Measurements from ENCODE around the gene TSPEAR. TPM values are rescaled to one million over a fixed set of nuclear protein-coding genes. Genes with fewer than 3 reads are reported as not detected.

TSPEAR gene
- total and polyA plus RNA-seq, 9 of the 15 experiments (the other 6 are each of a cell fraction or from before 2014, with no cell fraction given) = not detected

DNA sequence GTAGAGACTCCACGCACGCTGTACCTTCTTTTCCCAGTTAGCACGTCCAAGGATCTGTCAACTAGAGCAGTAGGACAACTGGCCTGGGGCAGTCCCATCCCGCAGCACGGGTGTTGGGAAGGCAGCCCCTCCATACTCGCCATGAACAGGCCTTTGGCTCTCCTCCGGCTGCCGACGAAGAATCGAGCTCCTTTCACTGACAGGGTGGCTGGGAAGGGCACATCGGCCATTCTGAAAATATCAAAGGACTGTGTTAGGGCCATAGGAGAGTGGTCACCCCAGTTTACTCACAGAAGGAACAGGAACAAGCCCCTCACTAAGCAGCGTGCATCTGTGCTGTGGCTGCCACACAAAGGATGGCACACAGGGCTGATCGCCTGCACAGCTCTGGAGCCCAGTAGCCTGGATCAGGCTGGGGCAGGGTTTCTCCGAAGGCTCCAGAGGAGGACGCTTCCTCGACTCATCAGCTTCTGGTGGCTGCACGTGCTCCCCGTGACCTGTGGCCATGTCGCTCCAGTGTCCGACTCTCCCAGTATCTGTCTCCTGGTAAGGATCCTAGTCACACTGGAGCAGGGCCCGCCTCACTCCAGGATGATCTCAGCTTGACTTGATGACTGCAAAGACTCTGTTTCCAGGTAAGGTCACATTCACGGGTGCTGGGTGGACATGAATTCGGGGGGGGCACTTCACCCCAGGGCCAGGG is 180.3 kb downstream of the TSPEAR start:
- Histone ChIP-seq H3K4me2 (ENCODE audit: insufficient read depth, low read length) (no peak overlapping the region), H3K27ac (ENCODE audit: extremely low read depth, low read depth, low read length) (no peak overlapping the region), H3K9ac (ENCODE audit: insufficient read depth in 1 of 2, low read depth in 2 of 2, low read length in 2 of 2) (no peak overlapping the region), H3K27me3 (ENCODE audit: control insufficient read depth in 2 of 2, insufficient read depth in 2 of 2, low read length in 2 of 2) (peaks cover 44 to 71% of the 10 kb centered on the region in 2 experiments), H3K36me3 (ENCODE audit: control insufficient read depth, insufficient read depth, low read length) (no peaks in the 10 kb centered on the region), H3K4me1 (replicated peaks in 1 of 2; ENCODE audit: control insufficient read depth in 2 of 2, insufficient read depth in 2 of 2, low read length in 2 of 2) (peaks cover 0 to 16% of the 10 kb centered on the region in 2 experiments; a peak in 2 of 5 replicates), H3K79me2 (ENCODE audit: control insufficient read depth, insufficient read depth, low read length) (no peaks in the 10 kb centered on the region), H4K20me1 (replicated peaks; ENCODE audit: control insufficient read depth, insufficient read depth, low read length) (peaks cover 18% of the 10 kb centered on the region; the same call in 1 of the 2 replicates), H2AFZ (ENCODE audit: low read depth, low read length) (no peak overlapping the region), H3K9me1 (ENCODE audit: control insufficient read depth, insufficient read depth, low read length) (no peaks in the 10 kb centered on the region), H3K9me3 (replicated peaks; ENCODE audit: control insufficient read depth, insufficient read depth, low read depth, low read length) (no peaks in the 10 kb centered on the region; the same call in 1 of the 2 replicates), H3K4me3 (no peak overlapping the region)
- in situ Hi-C loops (cut with MboI) = no loop called here
- no TSS peak for BruUV-seq (replicated peaks)
- ChIA-PET POLR2A (interaction anchor here (1.0 to 1.4 kb wide), 3 partner anchors 13 to 26 kb away, joined by 3 to 4 read pairs (median 3); no protein-coding TSS in a partner anchor), CTCF (ENCODE audit: low intra/inter-chr PET ratio) (no interaction called here)
- intact Hi-C loops (cut with micrococcal nuclease) = no loop called here
- FAIRE-seq (no peak), ATAC-seq (no peak), DNase-seq (ENCODE audit: extremely low read depth in 1 of 4, low spot score in 3 of 4) (no peak)
- under 1% methylated on average over 23 of the region's 23 CpGs for WGBS (ENCODE audit: insufficient coverage, low coverage, missing lambda C conversion rate)
- TF ChIP-seq MBD2 (IDR thresholded peaks at IDR 0.05; ENCODE audit: borderline replicate concordance, low read depth) (no peak), MYC (IDR thresholded peaks at IDR 0.05; ENCODE audit: low read depth, low read length) (no peak), MYC (CRISPR knock-in tag; IDR thresholded peaks at IDR 0.05; ENCODE audit: borderline replicate concordance, low read depth) (no peak), KLF6 (CRISPR knock-in tag; IDR thresholded peaks at IDR 0.05; ENCODE audit: borderline replicate concordance) (no peak), SAP30 (IDR thresholded peaks at IDR 0.05; ENCODE audit: borderline replicate concordance, insufficient read depth, low read depth, low read length, poor library complexity, severe bottlenecking) (no peak), L3MBTL2 (IDR thresholded peaks at IDR 0.05) (0 out of 2 replicates have a peak, but pooled peaks have one; percentile 18), BHLHE40 (IDR thresholded peaks at IDR 0.05; ENCODE audit: low read length) (peak; percentile 54), U2AF2 (optimal IDR thresholded peaks at IDR 0.05; ENCODE audit: low read depth, low read length) (no peak), EWSR1 (IDR thresholded peaks at IDR 0.05; ENCODE audit: borderline replicate concordance, low read depth, partially characterized antibody) (no peak)
- TF ChIP-seq, protein P1, sequence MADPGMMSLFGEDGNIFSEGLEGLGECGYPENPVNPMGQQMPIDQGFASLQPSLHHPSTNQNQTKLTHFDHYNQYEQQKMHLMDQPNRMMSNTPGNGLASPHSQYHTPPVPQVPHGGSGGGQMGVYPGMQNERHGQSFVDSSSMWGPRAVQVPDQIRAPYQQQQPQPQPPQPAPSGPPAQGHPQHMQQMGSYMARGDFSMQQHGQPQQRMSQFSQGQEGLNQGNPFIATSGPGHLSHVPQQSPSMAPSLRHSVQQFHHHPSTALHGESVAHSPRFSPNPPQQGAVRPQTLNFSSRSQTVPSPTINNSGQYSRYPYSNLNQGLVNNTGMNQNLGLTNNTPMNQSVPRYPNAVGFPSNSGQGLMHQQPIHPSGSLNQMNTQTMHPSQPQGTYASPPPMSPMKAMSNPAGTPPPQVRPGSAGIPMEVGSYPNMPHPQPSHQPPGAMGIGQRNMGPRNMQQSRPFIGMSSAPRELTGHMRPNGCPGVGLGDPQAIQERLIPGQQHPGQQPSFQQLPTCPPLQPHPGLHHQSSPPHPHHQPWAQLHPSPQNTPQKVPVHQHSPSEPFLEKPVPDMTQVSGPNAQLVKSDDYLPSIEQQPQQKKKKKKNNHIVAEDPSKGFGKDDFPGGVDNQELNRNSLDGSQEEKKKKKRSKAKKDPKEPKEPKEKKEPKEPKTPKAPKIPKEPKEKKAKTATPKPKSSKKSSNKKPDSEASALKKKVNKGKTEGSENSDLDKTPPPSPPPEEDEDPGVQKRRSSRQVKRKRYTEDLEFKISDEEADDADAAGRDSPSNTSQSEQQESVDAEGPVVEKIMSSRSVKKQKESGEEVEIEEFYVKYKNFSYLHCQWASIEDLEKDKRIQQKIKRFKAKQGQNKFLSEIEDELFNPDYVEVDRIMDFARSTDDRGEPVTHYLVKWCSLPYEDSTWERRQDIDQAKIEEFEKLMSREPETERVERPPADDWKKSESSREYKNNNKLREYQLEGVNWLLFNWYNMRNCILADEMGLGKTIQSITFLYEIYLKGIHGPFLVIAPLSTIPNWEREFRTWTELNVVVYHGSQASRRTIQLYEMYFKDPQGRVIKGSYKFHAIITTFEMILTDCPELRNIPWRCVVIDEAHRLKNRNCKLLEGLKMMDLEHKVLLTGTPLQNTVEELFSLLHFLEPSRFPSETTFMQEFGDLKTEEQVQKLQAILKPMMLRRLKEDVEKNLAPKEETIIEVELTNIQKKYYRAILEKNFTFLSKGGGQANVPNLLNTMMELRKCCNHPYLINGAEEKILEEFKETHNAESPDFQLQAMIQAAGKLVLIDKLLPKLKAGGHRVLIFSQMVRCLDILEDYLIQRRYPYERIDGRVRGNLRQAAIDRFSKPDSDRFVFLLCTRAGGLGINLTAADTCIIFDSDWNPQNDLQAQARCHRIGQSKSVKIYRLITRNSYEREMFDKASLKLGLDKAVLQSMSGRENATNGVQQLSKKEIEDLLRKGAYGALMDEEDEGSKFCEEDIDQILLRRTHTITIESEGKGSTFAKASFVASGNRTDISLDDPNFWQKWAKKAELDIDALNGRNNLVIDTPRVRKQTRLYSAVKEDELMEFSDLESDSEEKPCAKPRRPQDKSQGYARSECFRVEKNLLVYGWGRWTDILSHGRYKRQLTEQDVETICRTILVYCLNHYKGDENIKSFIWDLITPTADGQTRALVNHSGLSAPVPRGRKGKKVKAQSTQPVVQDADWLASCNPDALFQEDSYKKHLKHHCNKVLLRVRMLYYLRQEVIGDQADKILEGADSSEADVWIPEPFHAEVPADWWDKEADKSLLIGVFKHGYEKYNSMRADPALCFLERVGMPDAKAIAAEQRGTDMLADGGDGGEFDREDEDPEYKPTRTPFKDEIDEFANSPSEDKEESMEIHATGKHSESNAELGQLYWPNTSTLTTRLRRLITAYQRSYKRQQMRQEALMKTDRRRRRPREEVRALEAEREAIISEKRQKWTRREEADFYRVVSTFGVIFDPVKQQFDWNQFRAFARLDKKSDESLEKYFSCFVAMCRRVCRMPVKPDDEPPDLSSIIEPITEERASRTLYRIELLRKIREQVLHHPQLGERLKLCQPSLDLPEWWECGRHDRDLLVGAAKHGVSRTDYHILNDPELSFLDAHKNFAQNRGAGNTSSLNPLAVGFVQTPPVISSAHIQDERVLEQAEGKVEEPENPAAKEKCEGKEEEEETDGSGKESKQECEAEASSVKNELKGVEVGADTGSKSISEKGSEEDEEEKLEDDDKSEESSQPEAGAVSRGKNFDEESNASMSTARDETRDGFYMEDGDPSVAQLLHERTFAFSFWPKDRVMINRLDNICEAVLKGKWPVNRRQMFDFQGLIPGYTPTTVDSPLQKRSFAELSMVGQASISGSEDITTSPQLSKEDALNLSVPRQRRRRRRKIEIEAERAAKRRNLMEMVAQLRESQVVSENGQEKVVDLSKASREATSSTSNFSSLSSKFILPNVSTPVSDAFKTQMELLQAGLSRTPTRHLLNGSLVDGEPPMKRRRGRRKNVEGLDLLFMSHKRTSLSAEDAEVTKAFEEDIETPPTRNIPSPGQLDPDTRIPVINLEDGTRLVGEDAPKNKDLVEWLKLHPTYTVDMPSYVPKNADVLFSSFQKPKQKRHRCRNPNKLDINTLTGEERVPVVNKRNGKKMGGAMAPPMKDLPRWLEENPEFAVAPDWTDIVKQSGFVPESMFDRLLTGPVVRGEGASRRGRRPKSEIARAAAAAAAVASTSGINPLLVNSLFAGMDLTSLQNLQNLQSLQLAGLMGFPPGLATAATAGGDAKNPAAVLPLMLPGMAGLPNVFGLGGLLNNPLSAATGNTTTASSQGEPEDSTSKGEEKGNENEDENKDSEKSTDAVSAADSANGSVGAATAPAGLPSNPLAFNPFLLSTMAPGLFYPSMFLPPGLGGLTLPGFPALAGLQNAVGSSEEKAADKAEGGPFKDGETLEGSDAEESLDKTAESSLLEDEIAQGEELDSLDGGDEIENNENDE (IDR thresholded peaks at IDR 0.05; ENCODE audit: low read depth, low read length) = no peak
